ENCODE data around the gene KRTAP5-7. TPM values are rescaled to one million over a fixed set of nuclear protein-coding genes. Genes with fewer than 3 reads are reported as not detected.

KRTAP5-7 gene
- total RNA-seq, 1 donor from 2014 or later = not detected

DNA sequence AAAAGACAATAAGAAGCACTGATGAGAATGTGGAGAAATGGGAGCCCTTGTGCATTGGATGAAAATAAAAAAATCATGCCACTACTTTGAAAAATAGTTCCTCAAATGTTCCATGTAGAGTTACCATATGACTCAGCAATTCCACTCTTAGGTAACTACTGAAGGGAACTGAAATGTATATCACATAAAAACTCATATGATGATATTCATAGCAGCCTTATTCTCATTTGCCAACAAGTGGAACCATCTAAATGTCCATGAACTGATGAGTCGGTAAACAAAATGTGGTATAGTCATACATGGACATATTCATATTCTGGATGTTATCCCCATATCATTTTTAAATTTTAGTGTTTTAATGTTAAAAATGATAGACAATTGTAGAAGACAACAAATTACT lies 24.6 kb downstream of the KRTAP5-7 start:
- Mint-ChIP-seq H3K9me3 (no peaks in the 10 kb centered on the region), H3K4me3 (no peak overlapping the region), H3K36me3 (ENCODE audit: low read depth) (no peaks in the 10 kb centered on the region), H3K27ac (ENCODE audit: unreplicated experiment) (no peak overlapping the region), H3K4me1 (no peaks in the 10 kb centered on the region), H3K27me3 (ENCODE audit: low read depth) (no peaks in the 10 kb centered on the region)
- DNase-seq (ENCODE audit: low read depth, low spot score) = no peak
- TF ChIP-seq, protein P1, sequence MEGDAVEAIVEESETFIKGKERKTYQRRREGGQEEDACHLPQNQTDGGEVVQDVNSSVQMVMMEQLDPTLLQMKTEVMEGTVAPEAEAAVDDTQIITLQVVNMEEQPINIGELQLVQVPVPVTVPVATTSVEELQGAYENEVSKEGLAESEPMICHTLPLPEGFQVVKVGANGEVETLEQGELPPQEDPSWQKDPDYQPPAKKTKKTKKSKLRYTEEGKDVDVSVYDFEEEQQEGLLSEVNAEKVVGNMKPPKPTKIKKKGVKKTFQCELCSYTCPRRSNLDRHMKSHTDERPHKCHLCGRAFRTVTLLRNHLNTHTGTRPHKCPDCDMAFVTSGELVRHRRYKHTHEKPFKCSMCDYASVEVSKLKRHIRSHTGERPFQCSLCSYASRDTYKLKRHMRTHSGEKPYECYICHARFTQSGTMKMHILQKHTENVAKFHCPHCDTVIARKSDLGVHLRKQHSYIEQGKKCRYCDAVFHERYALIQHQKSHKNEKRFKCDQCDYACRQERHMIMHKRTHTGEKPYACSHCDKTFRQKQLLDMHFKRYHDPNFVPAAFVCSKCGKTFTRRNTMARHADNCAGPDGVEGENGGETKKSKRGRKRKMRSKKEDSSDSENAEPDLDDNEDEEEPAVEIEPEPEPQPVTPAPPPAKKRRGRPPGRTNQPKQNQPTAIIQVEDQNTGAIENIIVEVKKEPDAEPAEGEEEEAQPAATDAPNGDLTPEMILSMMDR (conservative IDR thresholded peaks at IDR 0.05) = no peak

DNA sequence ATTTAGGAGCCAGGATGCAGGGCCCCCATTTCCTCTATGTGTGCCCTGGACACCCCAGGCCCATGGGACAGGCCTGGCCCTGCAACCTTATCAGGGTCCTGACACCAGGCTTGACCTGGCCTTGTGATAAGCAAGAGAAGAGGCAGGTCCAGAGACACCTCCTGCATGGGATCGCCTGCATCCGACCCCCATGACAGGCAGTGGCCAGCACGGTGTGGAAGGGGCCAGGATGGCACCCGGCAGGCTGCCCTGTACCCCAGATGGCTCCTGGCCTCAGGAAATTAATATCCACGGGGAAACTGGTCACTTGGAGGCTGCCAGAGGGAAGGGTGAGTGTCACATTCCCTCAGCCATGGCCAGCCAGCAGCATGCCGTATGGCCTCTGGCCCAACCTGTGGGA lies 27.9 kb downstream of the KRTAP5-7 start:
- Mint-ChIP-seq H3K36me3 (ENCODE audit: low read depth) (no peaks in the 10 kb centered on the region), H3K27me3 (ENCODE audit: low read depth) (no peaks in the 10 kb centered on the region), H3K27ac (ENCODE audit: unreplicated experiment) (no peak overlapping the region), H3K4me1 (no peaks in the 10 kb centered on the region), H3K9me3 (peaks cover 2% of the 10 kb centered on the region), H3K4me3 (no peak overlapping the region)
- TF ChIP-seq, protein P1 (conservative IDR thresholded peaks at IDR 0.05) = no peak
- no peak for DNase-seq (ENCODE audit: low read depth, low spot score)

DNA sequence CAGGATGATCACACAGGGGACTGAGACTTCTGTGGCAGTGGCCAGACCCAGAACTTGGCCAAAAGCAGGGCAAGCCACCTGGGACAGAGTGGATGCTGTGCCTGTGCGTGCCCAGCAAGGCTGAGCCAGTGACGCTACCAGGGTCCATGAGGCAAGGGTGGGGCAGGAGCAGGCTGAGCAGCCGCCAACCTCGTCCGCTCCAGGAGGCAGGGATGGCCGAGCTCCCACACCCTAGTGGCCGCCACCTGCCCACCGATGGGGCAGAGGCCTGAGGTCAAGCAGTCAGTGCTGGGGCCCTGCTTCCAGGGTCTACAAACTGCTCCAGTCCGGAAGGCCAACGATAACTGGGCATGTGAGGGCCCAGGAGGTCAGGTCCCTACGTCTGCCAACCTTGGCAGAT lies 28.4 kb downstream of the KRTAP5-7 start:
- no peaks in the 10 kb centered on the region for H3K4me1 Mint-ChIP-seq
- H3K27ac Mint-ChIP-seq (ENCODE audit: unreplicated experiment) = no peak overlapping the region
- H3K4me3 Mint-ChIP-seq = no peak overlapping the region
- H3K9me3 Mint-ChIP-seq = peaks cover 4% of the 10 kb centered on the region
- TF ChIP-seq, protein P1 (conservative IDR thresholded peaks at IDR 0.05) = no peak
- peaks cover 2% of the 10 kb centered on the region for H3K36me3 Mint-ChIP-seq (ENCODE audit: low read depth)
- no peak for DNase-seq (ENCODE audit: low read depth, low spot score)
- H3K27me3 Mint-ChIP-seq (ENCODE audit: low read depth) = no peaks in the 10 kb centered on the region

DNA sequence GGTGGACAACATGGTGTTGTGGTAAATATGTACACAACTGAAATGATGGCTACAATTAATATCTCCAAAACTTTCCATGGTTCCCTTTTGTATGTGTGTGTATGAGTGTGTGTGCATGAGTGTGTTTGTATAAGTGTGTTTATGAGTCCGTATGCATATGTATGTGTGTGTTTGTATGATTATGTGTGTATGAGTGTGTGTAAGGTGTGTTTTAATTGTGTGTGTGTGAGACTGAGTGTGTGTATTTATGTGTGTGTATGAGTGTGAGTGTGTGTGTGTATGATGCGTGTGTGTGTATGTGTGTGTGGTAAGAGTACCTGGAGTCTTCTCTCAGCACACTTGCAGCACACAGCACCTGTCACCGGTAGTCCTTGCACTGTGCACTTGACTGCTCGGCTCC lies 29.0 kb downstream of the KRTAP5-7 start:
- H3K9me3 Mint-ChIP-seq = peaks cover 4% of the 10 kb centered on the region
- H3K27ac Mint-ChIP-seq (ENCODE audit: unreplicated experiment) = no peak overlapping the region
- H3K4me1 Mint-ChIP-seq = no peaks in the 10 kb centered on the region
- no peak overlapping the region for H3K4me3 Mint-ChIP-seq
- H3K27me3 Mint-ChIP-seq (ENCODE audit: low read depth) = no peaks in the 10 kb centered on the region
- TF ChIP-seq, protein P1 (conservative IDR thresholded peaks at IDR 0.05) = no peak
- H3K36me3 Mint-ChIP-seq (ENCODE audit: low read depth) = peaks cover 2% of the 10 kb centered on the region
- DNase-seq (ENCODE audit: low read depth, low spot score) = no peak

DNA sequence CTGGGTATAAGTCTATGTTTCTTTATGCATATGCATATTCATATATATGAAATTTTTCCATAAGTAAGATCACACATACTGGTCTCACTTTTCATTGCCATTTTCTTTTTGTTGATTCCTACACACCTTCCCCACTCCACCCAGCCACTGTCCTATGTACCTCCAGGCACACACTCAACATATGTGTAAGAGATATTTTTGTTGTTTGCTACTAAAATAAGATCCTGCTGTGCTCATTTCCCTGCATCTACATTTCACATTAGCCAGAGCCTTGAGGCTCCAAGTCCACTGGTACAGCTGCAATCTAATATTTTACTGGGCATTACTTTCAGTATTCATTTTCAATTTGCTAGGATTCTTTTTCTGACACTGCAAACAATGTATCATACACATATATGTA lies 30.2 kb downstream of the KRTAP5-7 start:
- no peak for DNase-seq (ENCODE audit: low read depth, low spot score)
- H3K4me3 Mint-ChIP-seq = no peak overlapping the region
- no peaks in the 10 kb centered on the region for H3K4me1 Mint-ChIP-seq
- TF ChIP-seq, protein P1 (conservative IDR thresholded peaks at IDR 0.05) = no peak
- H3K27ac Mint-ChIP-seq (ENCODE audit: unreplicated experiment) = no peak overlapping the region
- H3K9me3 Mint-ChIP-seq = peaks cover 4% of the 10 kb centered on the region
- H3K27me3 Mint-ChIP-seq (ENCODE audit: low read depth) = peaks cover under 1% of the 10 kb centered on the region
- H3K36me3 Mint-ChIP-seq (ENCODE audit: low read depth) = peaks cover 2% of the 10 kb centered on the region

DNA sequence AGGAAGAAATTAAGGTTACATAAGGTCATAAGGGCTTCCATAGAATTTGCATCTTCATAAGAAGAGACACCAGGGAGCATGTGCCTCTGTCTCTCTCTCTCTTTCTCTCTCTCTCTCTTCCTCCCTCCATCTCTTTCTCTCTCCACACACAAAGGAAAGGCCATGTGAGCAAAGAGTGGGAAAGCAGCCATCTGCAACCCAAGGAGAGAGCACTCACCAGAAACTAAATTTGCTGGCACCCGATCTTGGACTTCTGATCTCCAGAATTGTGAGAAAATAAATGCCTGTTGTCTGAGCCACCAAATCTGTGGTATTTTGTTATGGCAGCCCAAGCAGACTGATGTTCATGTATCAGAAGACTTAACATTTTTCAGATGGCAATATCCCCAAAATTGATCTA lies 31.9 kb downstream of the KRTAP5-7 start:
- DNase-seq (ENCODE audit: low read depth, low spot score) = no peak

More for the DNA sequence above, 31.9 kb downstream of the KRTAP5-7 start:
- TF ChIP-seq, protein P1 (conservative IDR thresholded peaks at IDR 0.05) = no peak
- Mint-ChIP-seq H3K9me3 (peaks cover 4% of the 10 kb centered on the region), H3K27me3 (ENCODE audit: low read depth) (peaks cover 8% of the 10 kb centered on the region), H3K36me3 (ENCODE audit: low read depth) (peaks cover 2% of the 10 kb centered on the region), H3K27ac (ENCODE audit: unreplicated experiment) (no peak overlapping the region), H3K4me3 (no peak overlapping the region), H3K4me1 (no peaks in the 10 kb centered on the region)

Data from neural crest cell (in vitro differentiated cells).